ENCODE data around the gene HIVEP2. TPM values are rescaled to one million over a fixed set of nuclear protein-coding genes. Genes with fewer than 3 reads are reported as not detected.

HIVEP2 gene
- polyA plus RNA-seq, 3 donors, result 10.9 to 13.4 (median 12.6) TPM

DNA sequence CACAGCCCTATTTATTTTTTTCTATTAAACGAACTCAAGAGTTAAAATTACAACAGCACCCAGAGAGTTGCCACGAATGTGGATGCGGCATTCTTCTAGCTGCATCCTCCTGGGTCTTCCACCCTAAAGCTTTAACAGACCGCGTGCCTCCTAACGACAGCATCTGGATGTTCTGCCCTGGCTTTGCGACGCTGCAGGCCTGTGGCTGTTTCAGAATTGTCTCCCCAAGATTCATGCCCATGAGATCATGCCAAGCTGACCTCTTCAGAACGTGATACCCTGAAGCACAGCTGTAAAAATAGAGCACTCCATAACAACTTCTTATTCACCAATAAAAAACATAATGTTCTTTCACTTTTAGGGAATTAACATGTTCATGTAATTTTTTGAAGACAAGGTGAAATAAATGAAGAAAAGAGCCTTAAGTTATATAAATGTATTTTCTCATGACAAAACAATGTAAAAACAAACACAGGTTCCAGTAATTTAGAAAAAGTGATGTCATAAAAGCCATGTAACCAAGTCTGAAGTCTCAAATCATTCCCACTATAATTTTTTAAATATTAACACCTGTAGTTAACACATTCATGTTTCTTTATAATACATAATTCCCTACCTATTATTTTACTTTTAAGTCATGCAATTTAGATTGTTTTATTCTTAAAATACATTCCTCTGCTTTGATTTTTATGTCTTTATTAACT lies 26.5 kb downstream of the HIVEP2 start:
- peak; percentile 65 for DNase-seq

DNA sequence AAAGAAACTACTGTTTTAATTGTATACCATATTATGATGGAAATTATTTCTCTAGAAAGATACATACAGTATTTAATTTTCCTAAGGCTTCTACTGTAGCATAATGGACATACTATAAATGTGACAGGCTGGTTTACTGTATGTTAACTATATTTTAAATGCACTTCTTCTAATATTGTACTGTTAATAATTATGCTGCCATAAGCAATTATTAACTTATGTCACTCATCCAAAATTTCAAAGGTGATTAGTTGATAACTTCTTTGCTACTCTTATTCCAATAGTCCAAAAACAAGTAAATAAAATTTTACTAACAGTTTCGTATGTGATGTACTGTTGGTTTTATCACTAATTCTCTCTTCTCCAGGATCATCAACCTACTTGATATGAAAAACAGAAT lies 28.1 kb downstream of the HIVEP2 start:
- DNase-seq, result no peak

DNA sequence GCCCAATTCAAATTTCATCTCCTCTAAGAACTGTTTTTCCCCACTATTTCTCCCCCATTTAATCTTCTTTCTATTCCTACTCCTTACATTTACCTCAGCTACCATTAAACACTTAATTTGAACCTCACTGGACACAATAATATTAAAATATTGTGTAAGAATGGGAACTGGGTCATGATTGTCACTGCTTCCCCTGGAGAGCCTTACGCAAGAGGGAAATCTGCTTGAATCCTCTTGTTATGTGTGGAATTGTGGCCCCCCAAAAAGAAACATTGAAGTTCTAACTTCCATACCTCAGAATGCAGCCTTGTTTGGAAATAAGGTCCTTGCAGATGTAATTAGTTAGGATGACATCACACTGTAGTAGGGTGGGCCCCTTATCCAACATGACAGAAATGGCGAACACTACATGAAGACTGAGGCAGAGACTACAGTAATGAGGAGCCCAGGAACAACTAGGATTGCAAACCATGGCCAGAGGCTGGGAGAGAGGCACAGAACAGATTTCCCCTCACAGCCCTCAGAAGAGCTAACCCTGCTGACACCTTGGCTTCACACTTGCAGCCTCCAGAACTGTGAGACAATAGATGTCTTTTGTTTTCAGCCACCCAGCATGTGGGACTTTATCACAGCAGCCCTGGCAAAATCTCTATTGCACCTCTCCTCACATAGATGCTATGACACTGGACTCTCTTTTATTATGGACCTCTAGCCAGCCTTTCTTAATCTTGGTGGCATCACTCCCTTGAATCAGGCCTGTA lies 29.9 kb downstream of the HIVEP2 start:
- DNase-seq, result no peak

DNA sequence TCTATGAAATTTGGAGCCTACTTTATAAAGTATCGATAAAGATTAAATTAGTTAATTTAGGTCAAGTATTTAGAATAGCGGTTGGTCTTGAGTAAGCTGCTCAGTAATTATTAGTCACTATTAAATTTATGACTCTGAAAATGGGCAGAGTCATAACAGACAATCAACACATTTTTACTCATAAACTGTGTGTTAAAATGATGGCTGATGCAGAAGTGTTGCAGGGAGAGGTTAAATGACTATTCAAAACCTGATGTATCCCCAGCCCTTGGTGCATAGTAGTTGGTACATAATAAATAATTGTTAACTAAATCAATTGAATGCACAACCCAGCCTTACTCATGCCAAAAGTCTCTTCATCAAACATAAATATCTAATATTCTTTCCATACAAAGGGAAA lies 30.6 kb downstream of the HIVEP2 start:
- no peak for DNase-seq

DNA sequence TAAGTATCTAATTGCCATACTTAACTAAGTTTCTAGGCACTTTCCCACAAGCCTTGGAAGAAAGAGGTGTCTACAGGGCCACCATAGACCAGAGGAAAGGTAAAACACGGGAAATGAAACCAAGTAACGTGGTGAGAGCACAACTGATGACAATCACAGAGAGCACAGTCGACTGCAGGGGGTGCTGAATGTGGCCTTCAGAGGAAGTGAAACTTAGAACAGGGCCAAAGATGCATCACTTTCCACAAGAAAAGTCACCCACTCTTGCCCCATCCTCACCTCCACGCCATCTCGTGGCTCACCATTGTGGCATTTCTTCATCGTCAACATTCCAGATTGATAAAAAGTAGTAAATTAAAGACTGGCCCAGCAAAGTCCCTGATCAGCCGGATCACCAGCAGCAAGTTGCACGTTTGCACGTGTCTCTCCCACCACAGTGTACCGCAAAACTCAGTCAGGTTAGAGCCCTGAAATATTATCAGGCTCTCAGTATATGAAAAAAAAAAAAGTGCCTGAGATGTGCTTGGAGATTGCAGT lies 31.4 kb downstream of the HIVEP2 start:
- DNase-seq, result no peak

DNA sequence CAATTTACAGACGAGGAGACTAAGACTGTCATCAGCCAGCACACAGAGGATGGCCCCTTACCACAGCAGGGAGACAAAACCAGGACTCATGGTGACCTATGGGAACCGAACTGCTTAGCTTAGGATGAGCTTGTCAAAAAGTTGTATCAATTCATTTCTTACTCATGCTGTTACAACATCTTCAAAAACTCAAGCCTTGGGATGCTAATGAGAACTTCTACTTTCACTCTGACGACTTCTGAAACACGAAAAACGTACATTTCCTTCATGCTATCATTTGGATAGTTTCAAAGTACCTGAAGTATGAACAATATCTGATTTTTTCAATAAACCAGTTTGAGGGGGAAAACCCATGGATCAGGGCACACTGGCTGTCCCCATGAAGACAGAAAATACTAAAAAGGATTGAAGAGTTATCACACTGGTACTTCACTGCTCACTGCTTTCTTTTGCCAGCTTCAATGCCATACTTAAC lies 31.9 kb downstream of the HIVEP2 start:
- no peak for DNase-seq

DNA sequence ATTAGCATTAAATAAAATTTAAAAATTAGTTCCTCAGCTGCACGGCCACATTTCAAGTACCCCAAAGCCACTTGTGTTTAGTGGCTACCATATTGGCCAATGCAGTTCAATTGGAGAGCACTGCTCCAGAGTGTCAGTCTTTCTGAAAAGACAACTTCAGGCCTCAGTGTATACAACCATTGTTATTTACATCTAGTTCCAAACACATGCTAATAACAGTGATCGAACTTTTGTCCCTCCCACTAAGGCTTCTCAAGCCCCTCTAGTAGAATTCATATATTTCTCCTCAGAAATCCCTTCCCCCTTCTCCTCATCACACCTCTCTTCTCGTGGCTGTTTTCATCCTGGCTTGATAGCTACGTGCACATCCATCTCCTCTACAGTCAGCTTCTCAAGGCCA lies 32.9 kb downstream of the HIVEP2 start:
- no peak for DNase-seq

DNA sequence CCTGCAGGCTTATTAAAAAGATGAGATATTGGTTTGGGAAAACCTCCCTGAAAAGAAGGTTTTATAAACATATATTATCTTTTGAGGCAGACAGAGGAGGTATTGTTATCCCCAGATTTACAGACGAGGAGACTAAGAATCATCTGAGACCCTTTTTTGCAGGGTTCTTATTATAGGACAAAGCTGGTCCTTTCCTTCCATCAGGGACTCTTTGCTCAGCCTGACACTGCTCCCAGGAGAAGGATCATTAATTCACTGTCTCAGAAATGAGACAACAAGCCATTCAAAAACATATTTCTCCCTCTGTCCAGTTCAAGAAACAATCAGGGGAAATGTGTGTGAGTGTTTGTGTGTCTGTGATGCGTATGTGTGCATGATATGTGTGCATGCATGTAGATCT lies 33.5 kb downstream of the HIVEP2 start:
- no peak for DNase-seq

DNA sequence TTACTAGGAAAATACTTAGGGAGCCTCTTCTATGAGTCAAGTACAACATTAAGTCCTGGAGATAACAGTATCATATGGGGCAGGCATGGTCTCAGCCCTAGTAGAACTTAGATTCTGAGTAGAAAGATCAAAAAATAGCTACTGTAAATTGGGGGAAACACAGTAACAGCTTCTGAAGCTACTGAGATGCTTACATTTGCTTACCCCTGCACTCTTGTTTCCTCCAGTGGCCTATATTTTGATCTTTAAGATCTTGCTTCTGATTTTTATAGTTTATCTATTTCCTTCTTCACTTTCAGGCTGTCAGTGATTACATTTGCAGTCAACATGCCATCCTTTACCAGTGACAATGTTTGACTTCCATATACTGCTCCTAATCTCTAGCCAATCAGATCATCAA lies 35.3 kb downstream of the HIVEP2 start:
- no peak for DNase-seq

DNA sequence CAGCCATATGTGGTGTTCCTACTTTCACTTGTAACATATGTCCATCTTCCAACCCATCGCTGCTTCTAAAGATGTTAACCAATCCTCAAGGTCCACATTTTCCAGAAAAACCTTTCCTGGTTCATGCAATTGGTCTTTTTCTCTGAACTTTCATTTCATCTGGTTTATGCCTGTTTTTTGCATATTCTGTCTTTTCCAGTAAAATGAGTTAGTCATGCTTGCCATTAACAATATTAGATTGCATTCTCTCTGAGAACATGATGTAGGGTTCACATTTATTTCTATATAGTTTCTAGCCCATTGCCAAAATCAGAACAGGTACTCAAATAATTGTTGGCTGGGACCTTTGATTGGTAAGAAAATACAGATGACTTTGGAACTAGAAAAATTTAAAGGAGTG lies 36.7 kb downstream of the HIVEP2 start:
- DNase-seq, result no peak

DNA sequence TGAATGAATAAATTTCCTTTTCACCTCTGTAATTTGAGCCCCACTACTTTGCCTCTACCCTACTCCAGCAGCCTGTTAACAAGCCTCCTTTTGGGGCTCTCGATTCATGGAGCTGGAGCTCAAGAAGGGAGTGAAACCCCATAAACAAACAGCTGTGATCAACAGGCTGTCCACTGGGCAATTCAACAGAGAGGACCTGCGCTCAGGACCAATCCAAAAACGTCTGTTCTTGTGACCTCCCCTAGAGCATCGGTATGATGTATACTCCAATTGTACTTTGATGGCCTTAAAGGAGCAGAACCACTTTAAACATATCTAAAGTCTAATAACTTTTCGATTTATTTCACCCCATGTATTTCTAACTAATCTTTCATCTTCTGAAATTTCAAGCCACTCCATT lies 37.4 kb downstream of the HIVEP2 start:
- no peak for DNase-seq

DNA sequence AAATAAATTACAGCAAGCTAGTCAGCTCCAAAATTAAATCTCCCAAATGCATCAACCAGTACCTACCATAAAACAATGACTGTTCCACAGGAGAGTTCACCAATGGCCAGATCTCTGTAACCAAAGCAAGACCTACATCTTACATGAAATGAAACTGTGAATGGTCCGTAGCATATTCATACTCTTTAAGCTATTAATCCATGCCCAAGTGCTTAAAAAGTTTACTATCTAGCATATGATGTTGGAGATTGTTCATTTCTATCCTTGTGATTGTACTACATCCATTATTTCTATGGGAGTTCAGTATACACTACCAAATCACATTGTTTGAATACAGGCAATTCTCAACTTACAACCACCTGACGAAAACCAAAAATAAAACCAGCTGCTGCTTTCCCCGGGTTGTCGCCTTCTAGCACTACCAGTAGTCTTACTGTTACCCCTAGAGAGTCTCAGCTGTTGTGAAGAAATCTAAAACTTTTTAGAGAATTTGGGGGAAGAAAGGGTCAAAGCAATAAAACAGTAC lies 38.0 kb downstream of the HIVEP2 start:
- DNase-seq, result no peak

DNA sequence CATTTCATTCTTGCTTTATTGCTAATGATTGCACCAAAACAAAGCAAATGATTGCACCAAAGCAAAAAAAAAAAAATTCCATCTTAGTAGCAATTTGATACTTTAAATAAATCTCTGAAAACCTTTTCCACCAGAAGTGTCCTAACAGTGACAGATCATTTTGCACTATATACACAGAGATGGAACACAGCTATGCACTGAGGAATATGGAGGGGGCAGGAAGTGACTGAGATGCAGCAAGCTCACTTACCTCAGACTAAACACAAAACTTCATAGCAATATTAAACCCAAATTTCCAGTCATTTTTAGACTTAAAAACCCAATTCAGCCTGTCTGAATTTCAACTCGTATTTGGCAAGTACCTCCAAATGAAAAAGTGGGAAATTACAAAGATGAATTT lies 41.2 kb downstream of the HIVEP2 start:
- DNase-seq, result no peak

DNA sequence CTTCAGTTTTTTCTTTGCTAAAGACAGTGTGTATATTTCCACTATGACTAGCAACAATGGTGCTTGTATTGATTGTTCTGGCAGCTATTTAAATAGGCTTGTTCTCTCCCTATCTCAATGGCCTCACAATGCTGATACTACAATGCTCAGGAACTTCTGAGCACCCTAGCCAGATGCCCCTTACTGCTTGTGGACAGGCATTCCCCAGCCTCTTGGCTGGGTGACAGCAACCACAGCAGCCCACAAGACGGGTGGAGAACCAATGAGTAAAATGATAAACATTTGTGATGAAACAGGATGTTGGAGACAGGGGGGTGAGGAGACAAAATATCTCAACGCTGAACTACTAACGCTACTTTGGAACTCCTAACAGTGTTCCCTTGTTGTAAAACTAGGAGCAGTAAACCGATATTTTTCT lies 42.3 kb downstream of the HIVEP2 start:
- no peak for DNase-seq

DNA sequence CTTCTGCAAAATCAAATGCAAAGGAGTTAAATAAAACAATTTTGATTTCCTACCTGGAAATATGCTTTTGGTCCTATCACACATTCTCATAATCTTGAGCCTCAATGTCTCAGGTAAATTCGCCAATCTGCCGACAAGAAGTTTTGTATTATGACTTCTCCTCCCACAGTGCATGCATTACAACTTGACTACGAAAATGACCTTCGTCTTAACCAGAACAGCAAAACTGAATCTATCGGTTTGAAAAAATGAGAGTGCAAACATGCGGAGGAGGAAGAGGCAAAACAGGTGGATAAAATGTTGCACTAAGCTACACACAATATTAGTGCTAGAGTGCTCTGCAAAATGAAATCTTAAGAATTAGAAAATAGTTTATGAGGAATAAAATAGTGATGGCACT lies 43.4 kb downstream of the HIVEP2 start:
- no peak for DNase-seq

DNA sequence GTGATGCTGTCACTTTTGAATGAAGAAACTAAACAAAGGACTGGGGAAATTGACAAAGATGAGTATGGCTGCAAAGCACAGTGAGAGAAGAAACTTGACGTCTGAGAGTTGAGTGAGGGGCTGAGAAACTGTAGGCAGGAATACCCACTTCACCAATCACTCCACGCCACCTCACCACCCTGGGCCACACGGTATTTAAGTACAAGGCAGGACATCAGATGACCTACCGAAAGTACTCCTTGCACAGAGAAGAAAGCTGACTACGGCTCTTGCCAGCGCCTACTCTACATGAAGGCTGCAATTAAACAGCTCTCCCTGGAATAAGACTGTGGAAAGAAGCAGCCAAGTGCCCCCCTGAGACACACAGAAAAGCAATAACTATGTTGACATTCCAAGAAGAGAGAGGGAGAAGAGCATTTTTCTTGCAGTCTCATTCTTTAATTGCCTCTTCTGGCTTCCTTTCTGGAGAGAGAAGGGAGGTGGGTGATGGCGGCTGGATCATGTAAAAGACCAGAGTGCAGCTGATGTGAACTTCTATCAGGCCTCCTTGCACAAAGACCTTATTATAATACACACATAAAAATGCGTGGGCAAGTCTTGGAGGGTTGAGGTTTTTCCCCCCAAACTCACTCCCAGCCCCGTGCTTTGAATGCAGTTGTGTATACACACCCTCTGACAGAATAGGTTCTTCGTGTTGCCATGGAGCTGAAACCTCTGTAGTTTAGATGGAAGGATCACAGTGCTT lies 44.6 kb downstream of the HIVEP2 start:
- peak; percentile 23 for DNase-seq

DNA sequence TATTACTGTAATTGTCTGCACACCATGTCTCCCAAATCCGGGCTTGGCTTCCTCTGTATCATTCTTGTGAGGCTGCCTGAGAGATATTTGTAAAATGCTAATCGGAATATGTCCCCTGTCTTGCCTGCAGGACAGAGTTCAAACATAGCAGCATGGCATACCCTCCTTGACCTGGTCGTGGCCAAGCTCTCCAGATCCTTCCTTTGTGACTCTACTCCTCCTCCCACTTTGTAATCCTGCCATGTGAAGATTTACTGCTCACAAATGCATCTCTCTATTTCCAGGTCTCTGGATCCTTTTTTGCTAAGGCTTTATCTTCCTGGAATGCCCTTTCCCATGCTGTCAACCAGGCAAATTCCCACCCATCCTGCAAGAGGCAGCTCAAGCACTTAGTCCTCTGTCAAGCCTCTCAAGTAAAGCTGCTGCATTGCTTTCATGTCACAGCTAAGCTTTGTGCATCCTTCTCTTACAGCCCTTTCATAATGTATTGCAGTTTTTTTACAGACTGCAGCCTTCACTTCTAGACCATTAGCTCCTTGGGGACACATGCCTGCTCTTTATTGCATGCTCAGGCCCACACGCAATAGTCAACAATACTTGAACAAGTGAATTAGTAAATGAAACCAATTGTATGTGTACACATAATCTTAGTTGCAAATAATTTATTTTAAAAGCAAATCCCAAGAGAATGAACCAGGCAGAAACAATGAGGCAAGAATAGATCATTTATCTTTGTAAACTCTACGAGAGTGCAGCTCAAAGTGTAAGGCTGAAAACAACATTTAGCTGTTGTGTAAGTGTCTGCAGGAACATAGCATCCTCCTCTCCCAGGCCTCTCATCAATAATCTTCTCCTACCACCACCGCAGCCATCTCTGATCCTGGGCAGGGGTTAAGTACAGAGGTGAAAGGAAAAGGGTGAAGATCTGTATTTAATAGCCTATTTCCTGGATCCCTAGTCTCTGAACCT lies 45.8 kb downstream of the HIVEP2 start:
- DNase-seq, result no peak

DNA sequence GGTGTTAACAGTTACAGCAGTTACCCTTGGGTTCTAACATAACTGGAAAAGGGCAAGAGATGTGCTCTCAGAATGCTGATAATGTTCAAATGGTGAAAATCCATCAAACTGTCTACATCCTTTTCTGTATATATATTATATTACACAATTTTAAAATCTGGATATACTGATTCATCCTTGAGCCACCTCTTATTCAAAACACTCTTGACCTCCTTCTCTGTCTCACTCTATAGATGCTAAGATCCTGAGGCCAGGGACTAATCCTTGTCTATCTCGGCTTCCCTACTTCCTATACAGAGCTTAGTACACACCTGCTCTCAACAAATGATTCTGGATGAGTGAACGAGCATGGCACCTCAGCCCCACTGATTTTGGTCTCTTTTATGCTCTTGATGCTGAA lies 47.3 kb downstream of the HIVEP2 start:
- DNase-seq, result no peak

DNA sequence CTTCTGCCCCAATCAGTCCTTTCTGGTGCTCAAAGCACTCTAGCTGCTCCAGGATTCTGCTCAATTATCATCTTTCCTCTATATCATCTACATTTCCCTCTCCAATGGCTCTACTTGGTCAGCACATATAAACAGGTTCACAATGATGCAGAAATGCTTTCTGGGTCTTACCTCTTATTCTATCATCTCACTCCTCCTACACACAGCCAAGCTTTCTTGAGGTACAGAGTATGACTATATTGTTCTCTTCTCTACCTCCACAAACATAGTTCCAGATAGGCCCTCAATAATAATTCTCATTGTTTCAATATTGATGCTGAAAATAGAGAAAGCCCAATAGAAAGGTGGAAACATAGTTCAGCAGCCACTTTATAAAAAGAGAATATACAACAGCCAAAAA lies 48.2 kb downstream of the HIVEP2 start:
- DNase-seq, result no peak

DNA sequence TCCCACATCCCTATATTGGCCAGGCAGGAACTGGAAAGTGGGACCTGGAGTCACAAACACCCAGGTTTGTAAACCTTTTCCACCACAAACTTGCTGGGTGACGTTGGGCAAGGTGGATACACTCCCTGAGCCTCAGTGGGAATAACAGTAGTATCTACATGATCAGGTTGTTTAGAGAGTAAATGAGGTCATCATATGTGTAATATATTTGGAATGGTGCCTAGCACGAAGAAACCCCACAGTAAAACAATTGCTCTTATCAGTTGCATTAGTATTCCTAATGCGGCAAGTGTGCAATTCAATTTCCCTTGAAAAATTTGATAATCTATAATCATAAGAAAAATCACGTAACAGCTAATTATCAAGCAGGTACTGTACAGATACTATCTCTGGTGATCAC lies 51.9 kb downstream of the HIVEP2 start:
- DNase-seq, result no peak

Measured in renal pelvis (tissue), 4 donors.